Non-pigmented ciliary epithelial cell (primary cell): ENCODE measurements around the gene CSNK2A3.
A peak's percentile ranks its signal among the peaks of the same experiment; 100 is the strongest.
"Not testable (repeated sequence)": the region's sequence is repeated elsewhere in the genome, so short reads cannot be mapped to it uniquely, and the experiment has no call there.

Experiments
- DNase-seq: peaks from one replicate; pipeline ENCODE4 v3.0.0-alpha.2; 2010; ENCODE audit warnings: low read depth

The CSNK2A3 gene

GRCh38 chr11:11352878-11353277, at the start of gene CSNK2A3:
Gene CSNK2A3 (minus strand): TSS chr11:11353250. CDS start chr11:11353119, 131 bp downstream.
- not testable (repeated sequence) for DNase-seq

- no peak for DNase-seq
Observed at GRCh38 chr11:11401960-11402535, 49.0 kb upstream of the CSNK2A3 start.

GRCh38 chr11:11400635-11401232, 47.7 kb upstream of the CSNK2A3 start:
- no peak for DNase-seq

GRCh38 chr11:11400121-11400520, 47.1 kb upstream of the CSNK2A3 start:
- DNase-seq: no peak

- DNase-seq: no peak
Observed at GRCh38 chr11:11397781-11398180, 44.7 kb upstream of the CSNK2A3 start.

GRCh38 chr11:11397036-11397415, 44.0 kb upstream of the CSNK2A3 start:
- DNase-seq: no peak

- peak; percentile 77 for DNase-seq
Observed at GRCh38 chr11:11396301-11397035, 43.4 kb upstream of the CSNK2A3 start.

GRCh38 chr11:11395126-11395525, 42.1 kb upstream of the CSNK2A3 start:
- DNase-seq: no peak

- DNase-seq: no peak
Observed at GRCh38 chr11:11394241-11394640, 41.2 kb upstream of the CSNK2A3 start.

- DNase-seq: peak; percentile 36
Observed at GRCh38 chr11:11391796-11392463, 38.9 kb upstream of the CSNK2A3 start.

- no peak for DNase-seq
Observed at GRCh38 chr11:11391169-11391568, 38.1 kb upstream of the CSNK2A3 start.

GRCh38 chr11:11390068-11390771, 37.2 kb upstream of the CSNK2A3 start:
- no peak for DNase-seq

- no peak for DNase-seq
Observed at GRCh38 chr11:11389238-11389637, 36.2 kb upstream of the CSNK2A3 start.

GRCh38 chr11:11387622-11388305, 34.7 kb upstream of the CSNK2A3 start:
- no peak for DNase-seq

- DNase-seq: no peak
Observed at GRCh38 chr11:11387207-11387606, 34.2 kb upstream of the CSNK2A3 start.

- no peak for DNase-seq
Observed at GRCh38 chr11:11384829-11385228, 31.8 kb upstream of the CSNK2A3 start.

GRCh38 chr11:11383995-11384394, 30.9 kb upstream of the CSNK2A3 start:
- no peak for DNase-seq

GRCh38 chr11:11382858-11383532, 29.9 kb upstream of the CSNK2A3 start:
- DNase-seq: no peak

- DNase-seq: no peak
Observed at GRCh38 chr11:11381471-11382105, 28.5 kb upstream of the CSNK2A3 start.

- DNase-seq: no peak
Observed at GRCh38 chr11:11380883-11381282, 27.8 kb upstream of the CSNK2A3 start.

- DNase-seq: no peak
Observed at GRCh38 chr11:11380340-11380739, 27.3 kb upstream of the CSNK2A3 start.
